EH (cell line): ENCODE results near the gene GAB3.

Experiments
- DNase-seq: peaks from one replicate; pipeline ENCODE4 v3.0.0-alpha.2; 2015; ENCODE audit warnings: low read depth

GAB3 gene

GRCh38 chrX:154751203-154751668 is 359 bp upstream of the GAB3 start:
- DNase-seq = no peak

GRCh38 chrX:154749856-154750255 is 1.0 kb downstream of the GAB3 start:
- DNase-seq = peak; percentile 3

GRCh38 chrX:154748712-154749339 is 2.1 kb downstream of the GAB3 start:
- peak; percentile 66 for DNase-seq

- no peak for DNase-seq
These were observed 8.3 kb downstream of the GAB3 start for GRCh38 chrX:154742613-154743012.

GRCh38 chrX:154739952-154740465 is 10.9 kb downstream of the GAB3 start:
- DNase-seq = no peak

GRCh38 chrX:154738011-154738738 is 12.7 kb downstream of the GAB3 start:
- DNase-seq = peak; percentile 83

GRCh38 chrX:154737136-154737535 is 13.7 kb downstream of the GAB3 start:
- no peak for DNase-seq

- peak; percentile 94 for DNase-seq
These were observed 15.0 kb downstream of the GAB3 start for GRCh38 chrX:154735695-154736393.

GRCh38 chrX:154734061-154734781 is 16.7 kb downstream of the GAB3 start:
- DNase-seq = peak; percentile 70

GRCh38 chrX:154733066-154733425 is 17.8 kb downstream of the GAB3 start:
- DNase-seq = peak; percentile 58

GRCh38 chrX:154732421-154733065 is 18.3 kb downstream of the GAB3 start:
- DNase-seq = peak; percentile 68

- no peak for DNase-seq
These were observed 19.0 kb downstream of the GAB3 start for GRCh38 chrX:154731881-154732280.

GRCh38 chrX:154731184-154731583 is 19.7 kb downstream of the GAB3 start:
- no peak for DNase-seq

GRCh38 chrX:154730253-154730891 is 20.5 kb downstream of the GAB3 start:
- peak; percentile 83 for DNase-seq

- no peak for DNase-seq
These were observed 21.4 kb downstream of the GAB3 start for GRCh38 chrX:154729439-154729838.

GRCh38 chrX:154728431-154729190 is 22.3 kb downstream of the GAB3 start:
- DNase-seq = no peak

- DNase-seq = peak; percentile 68
These were observed 23.0 kb downstream of the GAB3 start for GRCh38 chrX:154727871-154728270.

- no peak for DNase-seq
These were observed 23.5 kb downstream of the GAB3 start for GRCh38 chrX:154727418-154727817.

- DNase-seq = no peak
These were observed 25.7 kb downstream of the GAB3 start for GRCh38 chrX:154724993-154725756.

GRCh38 chrX:154721155-154721554 is 29.7 kb downstream of the GAB3 start:
- no peak for DNase-seq
